Esophagus mucosa (tissue), 1 donor: ENCODE data around the gene CELF5. TPM values are rescaled to one million over a fixed set of nuclear protein-coding genes. Genes with fewer than 3 reads are reported as not detected.

Source experiments
- total RNA-seq: library from RNA; stranded (reverse); gene quantifications from one replicate; pipeline ENCODE4 v1.2.4, GENCODE V29; 2023
- donor health status: DM: yes; HTN: yes; CAD: no.

The CELF5 gene
- total RNA-seq, 1 donor from 2014 or later: not detected

Other genes starting within 250 kb of the CELF5 start
- gene TLE6, start 247.1 kb upstream of the CELF5 start, total RNA-seq: 0.40 TPM
- gene TLE2, start 195.4 kb upstream of the CELF5 start, total RNA-seq: 6.3 TPM
- gene TLE5, start 162.2 kb upstream of the CELF5 start, total RNA-seq: 238 TPM
- gene GNA11, start 130.3 kb upstream of the CELF5 start, total RNA-seq: 24.2 TPM
- gene GNA15, start 88.6 kb upstream of the CELF5 start, total RNA-seq: 105 TPM
- 1.1 TPM for gene S1PR4, start 45.9 kb upstream of the CELF5 start, total RNA-seq
- gene NCLN, start 38.7 kb upstream of the CELF5 start, total RNA-seq: 37.5 TPM
- gene NFIC, start 141.9 kb downstream of the CELF5 start, total RNA-seq: 68.2 TPM